ENCODE results near the gene S100A8. TPM values are rescaled to one million over a fixed set of nuclear protein-coding genes. Genes with fewer than 3 reads are reported as not detected.

Gene S100A8
- total RNA-seq, 1 experiment from 2014 or later: not detected

DNA sequence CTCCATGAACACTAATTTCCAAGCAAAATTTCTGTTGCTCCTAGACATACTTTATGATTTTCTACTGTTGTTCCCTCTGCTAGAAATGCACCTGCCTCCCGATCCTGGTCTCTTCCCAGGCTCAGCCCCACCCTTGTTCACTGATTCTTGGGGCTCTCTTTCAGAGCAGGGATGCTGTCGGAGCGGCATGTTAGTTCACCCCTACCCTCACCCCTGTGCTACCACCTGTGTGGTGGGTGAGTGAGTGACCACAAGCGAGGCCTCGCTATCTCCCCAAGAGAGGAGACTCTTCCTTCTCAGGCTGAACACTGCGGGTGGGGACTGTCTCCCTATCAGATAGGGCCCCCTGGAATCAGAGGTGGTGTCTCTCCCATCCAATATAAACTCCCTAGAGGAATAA is 4.9 kb upstream of the S100A8 start:
- in situ Hi-C loops (cut with HindIII; ENCODE audit: low sequenced_read_pairs): no loop called here
- no peak for DNase-seq (ENCODE audit: low spot score)

DNA sequence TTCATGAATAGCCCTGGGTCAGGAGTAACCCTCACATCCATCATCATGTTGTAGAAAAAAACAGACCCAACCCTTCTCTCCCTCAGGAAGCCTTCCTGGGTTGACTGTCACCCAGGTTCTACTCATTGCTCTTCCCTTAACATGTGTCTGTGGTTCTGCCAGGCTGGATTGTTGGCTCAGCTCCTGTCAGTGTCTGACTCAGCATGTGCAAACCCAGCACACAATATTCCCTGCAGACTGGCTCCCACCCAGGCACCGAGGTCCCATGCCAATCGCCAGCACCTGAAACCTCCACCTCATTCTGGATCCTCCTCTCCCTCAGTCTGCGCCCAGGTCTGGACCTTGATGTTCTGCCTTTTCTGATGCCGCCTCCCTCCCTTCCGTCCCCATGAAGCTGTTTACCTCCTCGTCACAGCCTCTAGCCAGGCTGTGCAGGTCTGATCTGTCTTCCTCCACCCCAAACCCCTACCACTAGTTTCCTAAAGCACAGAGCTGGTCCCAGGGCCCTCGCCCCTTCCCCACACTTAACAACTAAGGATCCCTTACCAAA is 4.3 kb upstream of the S100A8 start:
- no peak for DNase-seq (ENCODE audit: low spot score)
- in situ Hi-C loops (cut with HindIII; ENCODE audit: low sequenced_read_pairs): no loop called here

DNA sequence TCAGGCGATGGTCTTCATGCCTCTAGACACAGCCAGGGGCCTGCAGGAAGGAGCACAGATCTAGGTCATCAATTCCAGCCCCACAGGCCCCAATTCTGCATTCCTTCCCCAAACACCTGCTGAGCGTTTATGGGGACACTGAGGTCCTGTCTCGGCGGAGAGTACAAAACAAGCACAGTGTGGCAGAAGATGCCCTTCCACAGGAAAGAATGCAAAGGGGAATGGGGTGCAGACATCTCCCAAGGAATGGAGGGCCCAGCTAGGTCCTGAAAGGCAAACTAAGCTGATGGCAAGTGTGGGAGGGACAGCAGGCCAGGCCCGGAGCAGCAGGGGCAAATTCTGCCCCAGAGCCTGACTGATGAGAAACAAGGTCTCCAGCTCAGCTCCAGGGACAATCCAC is 3.5 kb upstream of the S100A8 start:
- in situ Hi-C loops (cut with HindIII; ENCODE audit: low sequenced_read_pairs): no loop called here
- DNase-seq (ENCODE audit: low spot score): no peak

DNA sequence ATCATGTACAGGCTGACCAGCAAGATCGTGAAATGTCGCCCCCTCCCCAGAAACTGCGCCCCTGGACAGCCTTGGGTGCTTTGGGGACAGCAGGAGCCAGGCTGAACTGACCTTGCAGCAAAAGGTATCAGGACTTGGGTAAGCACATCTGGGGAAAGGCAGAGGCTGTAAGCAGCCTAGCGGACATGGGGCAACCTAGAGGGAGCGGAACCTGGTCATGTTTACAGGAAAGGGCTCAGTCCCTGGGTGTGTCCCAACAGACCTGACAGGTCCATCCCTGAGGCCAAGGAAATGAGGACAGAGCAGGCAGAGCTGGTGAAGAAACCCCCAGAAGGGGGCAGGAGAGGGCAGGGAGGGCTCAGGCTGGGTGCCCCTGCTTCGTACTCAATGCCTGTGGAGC is 3.1 kb upstream of the S100A8 start:
- in situ Hi-C loops (cut with HindIII; ENCODE audit: low sequenced_read_pairs): no loop called here
- DNase-seq (ENCODE audit: low spot score): no peak

DNA sequence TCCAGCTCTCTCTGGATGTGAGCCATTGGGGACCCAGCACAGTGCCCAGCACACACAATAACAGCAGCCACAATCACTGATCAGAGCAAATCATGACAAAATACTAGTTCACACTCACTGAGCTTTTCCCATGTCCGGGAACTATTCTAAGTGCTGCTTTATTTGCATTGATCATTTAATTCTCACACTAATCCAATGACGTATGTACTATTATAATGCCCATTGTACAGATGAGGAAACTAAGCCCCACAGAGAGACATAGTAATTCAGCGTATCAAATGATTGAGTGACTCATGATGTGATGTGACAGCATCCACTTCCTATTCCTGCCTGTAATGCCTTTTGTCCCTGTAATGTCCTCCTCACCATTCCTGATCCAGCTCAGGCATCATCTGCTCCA is 1.9 kb upstream of the S100A8 start:
- in situ Hi-C loops (cut with HindIII; ENCODE audit: low sequenced_read_pairs): no loop called here
- no peak for DNase-seq (ENCODE audit: low spot score)

DNA sequence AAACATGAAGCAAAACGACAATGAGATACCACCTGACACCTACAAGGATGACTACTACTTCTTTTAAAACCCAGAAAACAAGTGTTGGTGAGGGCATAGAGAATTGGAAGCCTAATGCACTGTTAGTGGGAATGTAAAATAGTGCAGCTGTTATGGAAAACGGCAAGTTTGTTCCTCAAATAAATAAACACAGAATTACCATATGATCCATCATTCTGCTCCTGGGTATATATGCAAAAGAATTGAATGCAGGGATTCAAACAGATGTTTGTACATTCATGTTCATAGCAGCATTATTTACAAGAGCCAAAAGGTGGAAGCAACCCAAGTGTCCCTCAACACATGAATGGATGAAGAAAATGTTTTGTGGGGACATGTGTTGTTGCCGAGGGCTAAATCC is 1.4 kb upstream of the S100A8 start:
- DNase-seq (ENCODE audit: low spot score): no peak
- in situ Hi-C loops (cut with HindIII; ENCODE audit: low sequenced_read_pairs): no loop called here

DNA sequence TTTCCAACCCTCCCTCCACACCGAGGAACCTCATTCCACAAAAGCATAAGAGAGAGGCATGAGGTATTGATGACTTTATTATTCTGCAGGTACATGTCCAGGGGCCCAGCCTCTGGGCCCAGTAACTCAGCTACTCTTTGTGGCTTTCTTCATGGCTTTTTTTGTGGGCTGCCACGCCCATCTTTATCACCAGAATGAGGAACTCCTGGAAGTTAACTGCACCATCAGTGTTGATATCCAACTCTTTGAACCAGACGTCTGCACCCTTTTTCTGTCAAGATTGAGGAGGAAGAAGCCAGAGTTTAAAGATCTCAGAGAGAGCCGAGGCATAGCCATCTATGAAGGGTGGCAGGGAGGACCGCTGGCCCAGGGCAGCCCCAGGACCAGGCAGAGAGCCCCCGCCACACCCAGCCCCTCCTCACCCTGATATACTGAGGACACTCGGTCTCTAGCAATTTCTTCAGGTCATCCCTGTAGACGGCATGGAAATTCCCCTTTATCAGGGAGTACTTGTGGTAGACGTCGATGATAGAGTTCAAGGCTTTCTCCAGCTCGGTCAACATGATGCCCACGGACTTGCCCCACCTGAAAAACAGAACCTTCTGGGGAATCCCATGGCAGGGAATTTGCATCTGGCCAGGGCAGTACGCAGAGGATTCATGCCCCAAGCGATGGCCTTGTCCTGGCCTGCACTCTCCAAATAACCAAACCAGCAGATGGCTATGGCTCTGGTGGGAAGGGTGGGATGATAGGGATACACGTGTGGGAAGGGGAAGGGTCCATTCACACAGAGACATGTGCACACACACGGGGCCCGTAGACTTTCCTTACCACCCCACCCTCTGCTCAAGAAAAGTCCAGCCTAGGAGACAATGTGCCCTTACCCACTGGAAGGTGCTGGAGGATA is 647 bp downstream of the S100A8 start:
- in situ Hi-C loops (cut with HindIII; ENCODE audit: low sequenced_read_pairs): no loop called here
- no peak for DNase-seq (ENCODE audit: low spot score)

DNA sequence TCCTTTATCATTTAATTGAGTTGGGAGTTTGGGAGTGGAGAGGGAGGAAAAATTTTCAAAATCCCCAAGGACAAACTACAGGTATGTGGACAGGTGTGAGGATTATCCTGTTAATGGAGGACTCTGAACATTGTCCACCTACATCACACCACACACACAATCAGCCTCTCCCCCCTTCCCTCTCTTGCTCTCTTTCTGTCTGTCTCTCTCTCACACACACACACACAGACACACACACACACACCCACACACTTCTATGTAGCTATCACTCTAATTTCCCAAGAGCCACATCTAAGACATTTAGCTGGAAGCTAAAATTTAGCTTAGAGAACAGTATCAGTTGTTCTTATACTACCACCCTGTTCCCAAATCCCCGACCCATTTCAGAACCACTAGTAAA is 1.5 kb downstream of the S100A8 start:
- DNase-seq (ENCODE audit: low spot score): no peak
- in situ Hi-C loops (cut with HindIII; ENCODE audit: low sequenced_read_pairs): no loop called here

DNA sequence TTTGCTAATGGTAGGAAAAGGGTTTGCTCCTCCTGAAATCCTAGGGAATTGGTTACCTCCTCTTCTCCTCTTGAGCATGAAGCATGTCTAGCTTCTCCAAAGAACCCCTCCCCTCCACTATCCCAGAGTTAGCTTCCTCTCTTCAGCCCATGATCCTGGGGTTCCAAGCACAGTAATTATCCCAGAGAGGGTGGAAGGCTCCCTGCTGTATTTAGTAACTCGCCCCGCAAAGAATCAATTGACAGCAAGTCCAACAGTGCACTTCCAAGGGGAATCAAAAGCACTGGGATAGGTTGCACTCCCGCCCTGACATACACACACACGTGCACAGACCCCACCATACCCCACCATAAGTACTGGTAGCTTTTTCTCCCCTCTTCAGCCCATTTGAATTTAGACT is 3.1 kb downstream of the S100A8 start:
- in situ Hi-C loops (cut with HindIII; ENCODE audit: low sequenced_read_pairs): no loop called here

DNA sequence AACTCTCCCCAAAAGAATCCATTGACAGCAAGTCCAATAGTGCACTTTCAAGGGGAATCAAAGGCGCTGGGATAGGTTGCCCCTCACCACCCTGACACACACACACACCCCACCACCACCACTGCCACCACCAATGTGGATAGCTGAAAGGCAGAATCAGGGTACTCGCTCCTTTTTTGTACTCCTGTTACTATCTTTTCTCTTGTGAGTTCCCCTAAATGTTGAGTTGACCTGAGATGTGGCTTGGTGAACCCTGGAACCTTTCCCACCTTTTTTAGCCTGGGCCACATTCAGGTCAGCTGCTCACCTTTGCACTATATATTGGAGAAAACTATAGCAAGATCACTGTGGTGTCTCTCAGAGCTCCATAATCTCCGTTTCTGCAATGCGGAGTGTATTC is 3.9 kb downstream of the S100A8 start:
- in situ Hi-C loops (cut with HindIII; ENCODE audit: low sequenced_read_pairs): no loop called here

More for the DNA sequence above, 3.1 kb downstream of the S100A8 start:
- no peak for DNase-seq (ENCODE audit: low spot score)

DNA sequence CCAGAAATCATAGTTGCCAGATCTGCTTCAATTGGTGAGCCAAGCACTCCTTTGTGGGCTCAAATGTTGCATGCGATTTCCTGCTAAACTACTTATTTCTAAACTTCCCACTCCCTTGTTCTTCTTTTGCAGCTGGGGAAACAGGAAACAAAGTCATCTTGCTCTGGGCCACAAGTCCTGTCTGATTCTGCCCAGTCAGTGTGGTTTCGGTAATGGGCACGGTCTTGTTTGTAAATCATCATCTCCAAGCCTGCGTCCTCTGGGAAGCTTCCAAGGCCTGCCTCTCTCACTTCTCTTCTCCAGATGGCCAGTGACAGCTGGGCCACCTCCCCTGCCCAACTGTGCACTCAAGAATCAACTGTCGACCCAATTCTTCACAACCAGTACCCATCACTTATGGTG is 4.4 kb downstream of the S100A8 start:
- in situ Hi-C loops (cut with HindIII; ENCODE audit: low sequenced_read_pairs): no loop called here
- DNase-seq (ENCODE audit: low spot score): peak; percentile 14

More for the DNA sequence above, 3.9 kb downstream of the S100A8 start:
- DNase-seq (ENCODE audit: low spot score): no peak

DNA sequence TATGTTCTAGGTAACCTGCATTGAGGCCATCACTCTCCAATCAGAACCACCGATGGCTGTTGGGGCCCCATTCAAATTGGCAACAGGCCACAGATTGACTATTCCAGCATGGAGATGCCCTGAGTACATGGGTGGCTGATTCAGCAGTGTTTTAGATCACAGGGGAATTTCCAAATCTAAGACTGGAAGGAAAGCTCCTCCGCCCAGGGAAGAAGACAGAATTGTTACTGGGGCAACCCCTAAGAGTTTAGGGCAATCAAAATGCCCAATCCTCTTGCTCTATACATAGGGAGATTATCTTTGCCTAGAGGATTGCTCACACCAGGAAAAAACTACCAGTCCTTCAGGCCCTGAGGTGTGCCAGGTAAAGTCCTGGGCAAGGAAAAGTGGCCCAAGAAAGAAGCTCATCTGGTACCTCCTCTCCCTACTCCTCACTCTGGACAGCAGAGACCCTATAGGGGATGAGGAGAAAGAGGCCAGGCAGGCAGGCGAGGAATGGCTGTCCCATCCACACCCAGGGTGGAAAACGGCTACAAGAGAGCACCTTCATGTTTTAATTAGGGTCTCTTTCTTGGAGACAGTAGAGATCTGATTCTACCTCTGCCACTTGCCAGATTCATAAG is 5.8 kb downstream of the S100A8 start:
- no peak for DNase-seq (ENCODE audit: low spot score)
- in situ Hi-C loops (cut with HindIII; ENCODE audit: low sequenced_read_pairs): no loop called here

DNA sequence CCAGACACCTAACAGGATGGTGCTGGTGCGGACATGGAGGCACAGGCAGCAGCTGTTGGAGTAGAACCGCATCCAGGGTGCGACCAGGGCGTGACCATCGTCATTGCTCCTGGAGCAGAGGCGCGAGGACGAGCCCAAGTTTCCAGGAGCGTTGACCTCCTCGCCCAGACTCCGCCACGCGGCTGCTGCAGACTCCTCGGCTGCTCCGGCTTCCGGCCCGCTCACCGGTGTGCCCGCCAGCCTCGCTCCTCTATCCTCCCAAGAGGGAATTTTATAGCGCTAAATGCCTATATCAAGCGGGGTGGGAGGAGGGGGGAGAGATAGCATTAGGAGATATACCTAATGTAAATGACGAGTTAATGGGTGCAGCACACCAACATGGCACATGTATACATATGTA is 10.2 kb downstream of the S100A8 start:
- DNase-seq (ENCODE audit: low spot score): no peak
- in situ Hi-C loops (cut with HindIII; ENCODE audit: low sequenced_read_pairs): no loop called here

DNA sequence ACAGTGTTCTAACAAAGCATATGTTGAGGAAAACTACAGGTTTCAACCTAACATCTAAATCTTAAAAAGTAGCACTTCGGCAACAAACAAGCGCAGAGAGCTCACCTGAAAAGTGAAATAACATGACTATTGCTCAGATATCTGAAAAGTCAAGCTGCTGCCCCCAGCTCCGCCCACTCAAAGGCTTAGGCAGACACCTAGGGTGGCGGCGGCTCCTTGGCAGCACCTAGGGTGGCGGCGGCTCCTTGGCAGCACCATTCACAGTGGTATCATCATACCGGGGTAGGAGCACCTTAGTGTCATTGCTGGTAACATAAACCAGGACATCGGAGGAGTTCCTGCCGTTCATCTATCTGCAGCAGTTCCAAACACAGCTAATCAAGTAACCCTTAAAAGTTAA is 11.3 kb downstream of the S100A8 start:
- in situ Hi-C loops (cut with HindIII; ENCODE audit: low sequenced_read_pairs): no loop called here
- no peak for DNase-seq (ENCODE audit: low spot score)

DNA sequence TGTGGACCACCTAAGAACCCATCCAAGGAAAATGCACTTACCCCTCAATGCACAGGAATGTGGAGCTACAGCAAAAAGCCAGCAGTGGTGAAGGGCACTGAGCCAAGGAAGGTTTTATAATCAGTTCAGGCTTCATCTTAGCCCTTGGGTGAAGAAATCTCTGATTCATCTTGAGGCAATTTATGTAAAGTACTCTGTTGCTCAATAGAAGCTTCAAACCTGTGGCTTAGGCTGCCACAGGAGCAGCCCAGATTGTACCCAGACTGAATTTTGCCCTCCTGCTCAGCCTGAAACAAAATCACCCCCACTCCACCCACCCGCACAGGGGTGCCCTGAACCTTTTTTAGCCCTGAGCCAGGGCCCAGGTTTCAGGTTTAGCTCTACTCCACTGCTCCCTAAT is 15.4 kb downstream of the S100A8 start, which contains the start of gene S100A12:
Gene S100A12, minus strand, starts transcription at position 111 of the 400 bp plus-strand sequence. CDS start 1,029 bp downstream, outside the sequence.
- in situ Hi-C loops (cut with HindIII; ENCODE audit: low sequenced_read_pairs): no loop called here
- DNase-seq (ENCODE audit: low spot score): no peak

DNA sequence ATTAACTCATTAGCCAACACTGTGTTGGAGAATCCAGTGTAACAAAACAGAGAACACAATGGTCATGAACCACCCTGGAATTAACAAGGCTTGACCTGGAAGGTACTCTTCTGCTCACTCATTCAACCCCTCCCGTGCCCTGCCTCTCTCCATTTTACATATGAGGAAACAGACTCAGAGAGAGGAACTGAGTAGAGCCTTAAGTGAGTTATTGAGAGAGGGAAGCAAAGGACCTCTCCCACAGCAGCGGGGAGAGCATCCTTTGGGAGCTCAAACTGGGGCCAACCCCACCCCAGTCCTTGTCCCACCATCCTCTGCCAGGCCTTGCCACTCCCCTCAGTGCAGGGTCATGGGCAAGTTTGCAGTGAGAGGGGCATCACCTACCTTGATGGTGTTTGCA is 16.8 kb downstream of the S100A8 start:
- in situ Hi-C loops (cut with HindIII; ENCODE audit: low sequenced_read_pairs): loop anchor here (25.0 kb wide), 1 partner anchor 213 kb away; no protein-coding TSS in a partner anchor
- no peak for DNase-seq (ENCODE audit: low spot score)

DNA sequence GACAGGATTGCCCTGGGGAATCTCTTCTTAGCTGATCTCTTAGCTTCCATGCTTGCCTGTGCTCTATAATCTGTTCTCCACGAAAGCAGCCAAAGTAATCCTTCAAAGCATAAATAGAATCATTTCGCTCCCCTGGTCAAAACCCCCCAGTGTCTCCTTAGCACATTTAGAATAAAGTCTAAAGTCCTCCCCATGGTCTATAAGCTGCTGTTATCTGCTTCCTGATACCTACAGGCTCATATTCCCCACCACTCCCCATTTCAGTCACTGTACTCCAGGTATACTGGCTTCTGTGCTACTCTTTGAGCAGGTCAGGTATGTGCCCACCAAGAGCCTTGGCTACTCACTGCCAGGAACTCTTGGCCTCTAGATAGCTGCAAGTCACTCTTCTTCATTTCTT is 18.3 kb downstream of the S100A8 start:
- in situ Hi-C loops (cut with HindIII; ENCODE audit: low sequenced_read_pairs): loop anchor here (25.0 kb wide), 1 partner anchor 215 kb away; no protein-coding TSS in a partner anchor
- DNase-seq (ENCODE audit: low spot score): no peak

DNA sequence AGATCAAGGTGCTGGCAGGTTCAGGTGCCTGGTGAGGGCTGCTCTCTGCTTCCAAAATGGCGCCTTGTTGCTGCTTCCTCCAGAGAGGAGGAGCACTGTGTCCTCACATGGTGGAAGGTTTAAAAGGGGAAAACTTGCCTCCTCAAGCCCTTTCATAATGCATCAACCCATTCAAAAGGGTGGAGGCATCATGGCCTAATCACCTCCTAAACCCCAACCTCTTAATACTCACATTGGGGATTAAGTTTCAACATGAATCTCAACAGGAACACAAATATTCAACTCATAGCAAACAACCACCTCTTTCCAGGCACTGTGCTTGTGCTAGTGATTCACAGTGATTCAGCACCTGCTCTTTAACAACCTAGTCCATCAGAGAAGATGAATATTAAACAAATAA is 19.6 kb downstream of the S100A8 start:
- in situ Hi-C loops (cut with HindIII; ENCODE audit: low sequenced_read_pairs): loop anchor here (25.0 kb wide), 1 partner anchor 216 kb away; no protein-coding TSS in a partner anchor

DNA sequence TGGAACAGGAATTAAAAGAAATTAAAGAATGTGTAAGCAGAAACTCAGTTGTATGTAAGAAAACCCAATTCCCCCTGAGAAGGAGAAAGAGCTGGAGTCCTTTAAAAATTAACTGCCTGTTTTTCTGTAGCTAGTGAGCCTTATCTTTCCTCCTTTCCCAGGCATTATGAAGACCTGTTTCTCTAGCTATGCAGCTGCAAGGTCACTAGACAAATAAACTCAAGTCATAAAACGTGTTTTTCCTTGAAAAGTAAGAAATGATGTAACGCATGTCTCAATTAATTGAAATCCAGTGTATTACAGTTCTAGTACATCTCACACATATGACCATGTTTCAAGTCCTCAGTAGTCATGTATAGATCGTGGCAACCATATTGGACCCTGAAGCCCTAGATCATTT is 20.7 kb downstream of the S100A8 start:
- in situ Hi-C loops (cut with HindIII; ENCODE audit: low sequenced_read_pairs): loop anchor here (25.0 kb wide), 1 partner anchor 217 kb away; no protein-coding TSS in a partner anchor
- DNase-seq (ENCODE audit: low spot score): no peak

More for the DNA sequence above, 19.6 kb downstream of the S100A8 start:
- no peak for DNase-seq (ENCODE audit: low spot score)

DNA sequence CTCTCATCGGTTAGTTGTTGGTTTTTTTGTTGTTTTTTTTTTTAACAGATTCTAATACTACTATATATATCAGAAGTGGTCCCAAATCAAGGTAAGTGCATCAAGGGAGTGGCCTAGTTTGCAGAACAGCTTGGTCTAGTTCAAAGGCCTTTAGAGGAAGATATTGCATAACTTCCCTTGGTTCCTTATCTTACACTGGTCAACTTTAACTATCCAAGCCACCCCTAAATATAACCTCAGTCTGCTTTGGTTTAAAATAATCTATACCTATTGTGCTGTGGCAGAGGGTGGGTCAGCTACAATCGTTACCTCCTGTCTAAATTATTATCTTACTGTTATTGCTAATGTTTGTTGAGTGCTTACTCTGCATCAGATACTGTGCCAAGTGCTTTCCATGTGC is 22.4 kb downstream of the S100A8 start:
- DNase-seq (ENCODE audit: low spot score): no peak
- in situ Hi-C loops (cut with HindIII; ENCODE audit: low sequenced_read_pairs): loop anchor here (25.0 kb wide), 1 partner anchor 219 kb away; no protein-coding TSS in a partner anchor

Data from G401 (cell line).